ENCODE data around the gene SYTL3.

SYTL3 gene

GRCh38 chr6:158796353-158796752 lies 146.5 kb downstream of the SYTL3 start:
- Histone ChIP-seq H3K79me2 (ENCODE audit: control insufficient read depth, low read length) (peaks cover 100% of the 10 kb centered on the region), H4K20me1 (ENCODE audit: control insufficient read depth, insufficient read depth, low read depth, low read length) (peaks cover 65% of the 10 kb centered on the region), H3K9me3 (ENCODE audit: control insufficient read depth, insufficient read depth, low read length) (no peaks in the 10 kb centered on the region), H3K9me2 (replicated peaks; ENCODE audit: control insufficient read depth, low read length) (no peaks in the 10 kb centered on the region), H3F3A (ENCODE audit: control insufficient read depth, insufficient read depth) (peaks cover 39% of the 10 kb centered on the region), H3K4me2 (ENCODE audit: low read length) (peak overlapping the region; percentile 72), H3K27ac (ENCODE audit: low read depth, low read length) (peak overlapping the region; percentile 30), H3K4me1 (ENCODE audit: control insufficient read depth, low read length) (peaks cover 83% of the 10 kb centered on the region), H3K27me3 (ENCODE audit: control insufficient read depth, low read length) (no peaks in the 10 kb centered on the region), H3K36me3 (ENCODE audit: control insufficient read depth, low read length) (peaks cover 97% of the 10 kb centered on the region), H3K4me3 (ENCODE audit: low read length) (no peak overlapping the region; the same call in 1 of the 2 replicates)
- TF ChIP-seq EZH2phosphoT487 (IDR thresholded peaks at IDR 0.05; ENCODE audit: borderline replicate concordance, low read length): no peak
- TF ChIP-seq CTCF (IDR thresholded peaks at IDR 0.05; ENCODE audit: low read depth, low read length, poor library complexity, severe bottlenecking): no peak

- peaks cover 37% of the 10 kb centered on the region for H3F3A ChIP-seq (ENCODE audit: control insufficient read depth, insufficient read depth)
Measured at GRCh38 chr6:158797331-158798310, 147.8 kb downstream of the SYTL3 start.

GRCh38 chr6:158798311-158798710 lies 148.5 kb downstream of the SYTL3 start:
- TF ChIP-seq CTCF (IDR thresholded peaks at IDR 0.05; ENCODE audit: low read depth, low read length, poor library complexity, severe bottlenecking): no peak
- TF ChIP-seq EZH2phosphoT487 (IDR thresholded peaks at IDR 0.05; ENCODE audit: borderline replicate concordance, low read length): no peak
- H4K20me1 ChIP-seq (ENCODE audit: control insufficient read depth, insufficient read depth, low read depth, low read length): peaks cover 74% of the 10 kb centered on the region
- H3K4me1 ChIP-seq (ENCODE audit: control insufficient read depth, low read length): peaks cover 97% of the 10 kb centered on the region
- no peaks in the 10 kb centered on the region for H3K9me2 ChIP-seq (replicated peaks; ENCODE audit: control insufficient read depth, low read length)
- H3K9me3 ChIP-seq (ENCODE audit: control insufficient read depth, insufficient read depth, low read length): no peaks in the 10 kb centered on the region
- H3K4me3 ChIP-seq (ENCODE audit: low read length): no peak overlapping the region; the same call in 1 of the 2 replicates
- H3F3A ChIP-seq (ENCODE audit: control insufficient read depth, insufficient read depth): peaks cover 41% of the 10 kb centered on the region
- H3K36me3 ChIP-seq (ENCODE audit: control insufficient read depth, low read length): peaks cover 97% of the 10 kb centered on the region
- H3K27me3 ChIP-seq (ENCODE audit: control insufficient read depth, low read length): no peaks in the 10 kb centered on the region
- peak overlapping the region; percentile 72 for H3K4me2 ChIP-seq (ENCODE audit: low read length)
- peak overlapping the region; percentile 33 for H3K27ac ChIP-seq (ENCODE audit: low read depth, low read length)
- peaks cover 100% of the 10 kb centered on the region for H3K79me2 ChIP-seq (ENCODE audit: control insufficient read depth, low read length)

More at GRCh38 chr6:158797331-158798310, 147.8 kb downstream of the SYTL3 start:
- Histone ChIP-seq H4K20me1 (ENCODE audit: control insufficient read depth, insufficient read depth, low read depth, low read length) (peaks cover 72% of the 10 kb centered on the region), H3K4me3 (ENCODE audit: low read length) (peak overlapping the region; percentile 23; the same call in 1 of the 2 replicates), H3K9me2 (replicated peaks; ENCODE audit: control insufficient read depth, low read length) (no peaks in the 10 kb centered on the region), H3K4me2 (ENCODE audit: low read length) (peak overlapping the region; percentile 72), H3K27ac (ENCODE audit: low read depth, low read length) (peak overlapping the region; percentile 33), H3K36me3 (ENCODE audit: control insufficient read depth, low read length) (peaks cover 97% of the 10 kb centered on the region), H3K4me1 (ENCODE audit: control insufficient read depth, low read length) (peaks cover 96% of the 10 kb centered on the region), H3K79me2 (ENCODE audit: control insufficient read depth, low read length) (peaks cover 100% of the 10 kb centered on the region), H3K27me3 (ENCODE audit: control insufficient read depth, low read length) (no peaks in the 10 kb centered on the region), H3K9me3 (ENCODE audit: control insufficient read depth, insufficient read depth, low read length) (no peaks in the 10 kb centered on the region)
- TF ChIP-seq CTCF (IDR thresholded peaks at IDR 0.05; ENCODE audit: low read depth, low read length, poor library complexity, severe bottlenecking): no peak
- no peak for TF ChIP-seq EZH2phosphoT487 (IDR thresholded peaks at IDR 0.05; ENCODE audit: borderline replicate concordance, low read length)

All from DOHH2 (cell line).